ENCODE measurements around the gene TGIF2.
A peak's percentile ranks its signal among the peaks of the same experiment; 100 is the strongest.

The TGIF2 gene

GRCh38 chr20:36599912-36600345 lies 26.5 kb downstream of the TGIF2 start:
- Histone ChIP-seq H3K9me3 (ENCODE audit: control insufficient read depth, insufficient read depth, low read depth, low read length) (no peaks in the 10 kb centered on the region), H3K36me3 (ENCODE audit: control insufficient read depth in 2 of 2, insufficient read depth in 1 of 2, low read length in 2 of 2) (peaks cover 0 to 3% of the 10 kb centered on the region in 2 experiments; a peak in 1 of 3 replicates), H3K4me1 (ENCODE audit: control insufficient read depth, insufficient read depth, low read length) (no peaks in the 10 kb centered on the region), H3K4me3 (ENCODE audit: low read depth, low read length) (no peak overlapping the region), H3K27ac (ENCODE audit: extremely low read depth, low read depth, low read length) (no peak overlapping the region)
- ChIA-PET CTCF (interaction anchor here (1.0 kb wide), 1 partner anchor 287 kb away, joined by 3 read pairs; no protein-coding TSS in a partner anchor), POLR2A (no interaction called here)
- TF ChIP-seq SCRT1 (tag by site-specific recombination; IDR thresholded peaks at IDR 0.05; ENCODE audit: borderline replicate concordance) (peak; percentile 25; the same call in 1 of the 2 replicates), SCRT2 (tag by site-specific recombination; IDR thresholded peaks at IDR 0.05) (peak; percentile 82), ZBTB11 (tag by site-specific recombination; conservative IDR thresholded peaks at IDR 0.05; ENCODE audit: low read depth) (no peak)

DNA sequence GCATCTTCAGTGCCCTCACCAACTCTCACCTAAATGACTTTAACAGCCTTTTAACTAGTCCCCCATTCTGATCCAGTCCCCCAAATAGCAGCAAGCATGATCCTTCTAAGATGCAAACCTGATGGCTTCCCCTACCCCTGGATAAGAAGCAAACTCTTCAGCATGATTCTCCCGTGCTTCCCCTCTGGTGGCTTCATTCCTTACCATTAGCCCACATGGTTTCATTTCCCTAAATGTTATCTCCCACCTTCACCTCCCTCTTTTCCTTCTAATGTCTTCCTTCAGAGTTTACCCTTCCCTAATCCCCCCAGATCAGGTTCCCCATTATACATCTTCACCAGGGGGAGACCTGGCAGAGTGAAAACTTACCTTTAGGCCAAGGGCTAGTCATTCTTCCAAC lies 28.1 kb downstream of the TGIF2 start:
- H3K4me1 ChIP-seq (ENCODE audit: control insufficient read depth, insufficient read depth, low read length), result no peaks in the 10 kb centered on the region
- H3K36me3 ChIP-seq (ENCODE audit: control insufficient read depth in 2 of 2, insufficient read depth in 1 of 2, low read length in 2 of 2), result no peaks in the 10 kb centered on the region
- no peaks in the 10 kb centered on the region for H3K9me3 ChIP-seq (ENCODE audit: control insufficient read depth, insufficient read depth, low read depth, low read length)
- POLR2A ChIA-PET, result interaction anchor here (0.6 kb wide), 1 partner anchor 109 kb away, joined by 3 read pairs; no protein-coding TSS in a partner anchor
- TF ChIP-seq, protein P1, sequence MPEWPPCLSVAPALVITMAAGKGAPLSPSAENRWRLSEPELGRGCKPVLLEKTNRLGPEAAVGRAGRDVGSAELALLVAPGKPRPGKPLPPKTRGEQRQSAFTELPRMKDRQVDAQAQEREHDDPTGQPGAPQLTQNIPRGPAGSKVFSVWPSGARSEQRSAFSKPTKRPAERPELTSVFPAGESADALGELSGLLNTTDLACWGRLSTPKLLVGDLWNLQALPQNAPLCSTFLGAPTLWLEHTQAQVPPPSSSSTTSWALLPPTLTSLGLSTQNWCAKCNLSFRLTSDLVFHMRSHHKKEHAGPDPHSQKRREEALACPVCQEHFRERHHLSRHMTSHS (tag by site-specific recombination; IDR thresholded peaks at IDR 0.05), result no peak
- TF ChIP-seq ZNF202 (tag by site-specific recombination; IDR thresholded peaks at IDR 0.05; ENCODE audit: borderline replicate concordance), result no peak
- no peak for TF ChIP-seq ZNF660 (tag by site-specific recombination; IDR thresholded peaks at IDR 0.05)
- no peak for TF ChIP-seq ZNF214 (tag by site-specific recombination; IDR thresholded peaks at IDR 0.05; ENCODE audit: borderline replicate concordance)
- 0 out of 2 replicates have a peak, but pooled peaks have one; percentile 21 for TF ChIP-seq WT1 (tag by site-specific recombination; IDR thresholded peaks at IDR 0.05)
- no peak for TF ChIP-seq PBX3 (CRISPR knock-in tag; IDR thresholded peaks at IDR 0.05)
- TF ChIP-seq ZNF561 (tag by site-specific recombination; IDR thresholded peaks at IDR 0.05; ENCODE audit: borderline replicate concordance), result no peak
- no peak for TF ChIP-seq ZNF184 (tag by site-specific recombination; IDR thresholded peaks at IDR 0.05)
- 0 out of 2 replicates have a peak, but pooled peaks have one; percentile 9 for TF ChIP-seq IKZF3 (tag by site-specific recombination; IDR thresholded peaks at IDR 0.05)
- no peak overlapping the region for H3K4me3 ChIP-seq (ENCODE audit: low read depth, low read length)
- CTCF ChIA-PET, result interaction anchor here (1.0 kb wide), 1 partner anchor 83 kb away, joined by 3 read pairs; no protein-coding TSS in a partner anchor
- no peak overlapping the region for H3K27ac ChIP-seq (ENCODE audit: extremely low read depth, low read depth, low read length)

GRCh38 chr20:36604952-36605398 lies 31.6 kb downstream of the TGIF2 start:
- ChIA-PET POLR2A (interaction anchor here (1.0 to 4.8 kb wide), 12 partner anchors 8 to 169 kb away, joined by 3 to 26 read pairs (median 4); partner anchors contain the start of genes DSN1 and TGIF2), CTCF (interaction anchor here (0.5 to 3.3 kb wide), 23 partner anchors 8 to 1204 kb away, joined by 3 to 18 read pairs (median 5); no protein-coding TSS in a partner anchor)
- TF ChIP-seq, protein P2, sequence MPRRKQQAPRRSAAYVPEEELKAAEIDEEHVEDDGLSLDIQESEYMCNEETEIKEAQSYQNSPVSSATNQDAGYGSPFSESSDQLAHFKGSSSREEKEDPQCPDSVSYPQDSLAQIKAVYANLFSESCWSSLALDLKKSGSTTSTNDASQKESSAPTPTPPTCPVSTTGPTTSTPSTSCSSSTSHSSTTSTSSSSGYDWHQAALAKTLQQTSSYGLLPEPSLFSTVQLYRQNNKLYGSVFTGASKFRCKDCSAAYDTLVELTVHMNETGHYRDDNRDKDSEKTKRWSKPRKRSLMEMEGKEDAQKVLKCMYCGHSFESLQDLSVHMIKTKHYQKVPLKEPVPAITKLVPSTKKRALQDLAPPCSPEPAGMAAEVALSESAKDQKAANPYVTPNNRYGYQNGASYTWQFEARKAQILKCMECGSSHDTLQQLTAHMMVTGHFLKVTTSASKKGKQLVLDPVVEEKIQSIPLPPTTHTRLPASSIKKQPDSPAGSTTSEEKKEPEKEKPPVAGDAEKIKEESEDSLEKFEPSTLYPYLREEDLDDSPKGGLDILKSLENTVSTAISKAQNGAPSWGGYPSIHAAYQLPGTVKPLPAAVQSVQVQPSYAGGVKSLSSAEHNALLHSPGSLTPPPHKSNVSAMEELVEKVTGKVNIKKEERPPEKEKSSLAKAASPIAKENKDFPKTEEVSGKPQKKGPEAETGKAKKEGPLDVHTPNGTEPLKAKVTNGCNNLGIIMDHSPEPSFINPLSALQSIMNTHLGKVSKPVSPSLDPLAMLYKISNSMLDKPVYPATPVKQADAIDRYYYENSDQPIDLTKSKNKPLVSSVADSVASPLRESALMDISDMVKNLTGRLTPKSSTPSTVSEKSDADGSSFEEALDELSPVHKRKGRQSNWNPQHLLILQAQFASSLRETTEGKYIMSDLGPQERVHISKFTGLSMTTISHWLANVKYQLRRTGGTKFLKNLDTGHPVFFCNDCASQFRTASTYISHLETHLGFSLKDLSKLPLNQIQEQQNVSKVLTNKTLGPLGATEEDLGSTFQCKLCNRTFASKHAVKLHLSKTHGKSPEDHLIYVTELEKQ (tag by site-specific recombination; IDR thresholded peaks at IDR 0.05; ENCODE audit: borderline replicate concordance), result no peak
- TF ChIP-seq ZNF600 (tag by site-specific recombination; IDR thresholded peaks at IDR 0.05) (peak; percentile 41; the same call in 1 of the 2 replicates), ZNF37A (tag by site-specific recombination; IDR thresholded peaks at IDR 0.05) (no peak)
- TF ChIP-seq, protein P3, sequence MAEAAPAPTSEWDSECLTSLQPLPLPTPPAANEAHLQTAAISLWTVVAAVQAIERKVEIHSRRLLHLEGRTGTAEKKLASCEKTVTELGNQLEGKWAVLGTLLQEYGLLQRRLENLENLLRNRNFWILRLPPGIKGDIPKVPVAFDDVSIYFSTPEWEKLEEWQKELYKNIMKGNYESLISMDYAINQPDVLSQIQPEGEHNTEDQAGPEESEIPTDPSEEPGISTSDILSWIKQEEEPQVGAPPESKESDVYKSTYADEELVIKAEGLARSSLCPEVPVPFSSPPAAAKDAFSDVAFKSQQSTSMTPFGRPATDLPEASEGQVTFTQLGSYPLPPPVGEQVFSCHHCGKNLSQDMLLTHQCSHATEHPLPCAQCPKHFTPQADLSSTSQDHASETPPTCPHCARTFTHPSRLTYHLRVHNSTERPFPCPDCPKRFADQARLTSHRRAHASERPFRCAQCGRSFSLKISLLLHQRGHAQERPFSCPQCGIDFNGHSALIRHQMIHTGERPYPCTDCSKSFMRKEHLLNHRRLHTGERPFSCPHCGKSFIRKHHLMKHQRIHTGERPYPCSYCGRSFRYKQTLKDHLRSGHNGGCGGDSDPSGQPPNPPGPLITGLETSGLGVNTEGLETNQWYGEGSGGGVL (tag by site-specific recombination; IDR thresholded peaks at IDR 0.05), result no peak

More at GRCh38 chr20:36604952-36605398, 31.6 kb downstream of the TGIF2 start:
- Histone ChIP-seq H3K4me1 (ENCODE audit: control insufficient read depth, insufficient read depth, low read length) (no peaks in the 10 kb centered on the region), H3K4me3 (ENCODE audit: low read depth, low read length) (peak overlapping the region; percentile 29), H3K27ac (ENCODE audit: extremely low read depth, low read depth, low read length) (no peak overlapping the region), H3K36me3 (ENCODE audit: control insufficient read depth in 2 of 2, insufficient read depth in 1 of 2, low read length in 2 of 2) (peaks cover 15 to 27% of the 10 kb centered on the region in 2 experiments; a peak in 2 of 3 replicates), H3K9me3 (ENCODE audit: control insufficient read depth, insufficient read depth, low read depth, low read length) (no peaks in the 10 kb centered on the region)
